CD4-positive, alpha-beta T cell treated with Interleukin-10 for 1 hour (primary cell): Measurements from ENCODE around the gene PLPP2.
"Not testable (repeated sequence)": the region's sequence is repeated elsewhere in the genome, so short reads cannot be mapped to it uniquely, and the experiment has no call there.

Experiments used
- DNase-seq: peaks from one replicate; pipeline ENCODE4 v3.0.0-alpha.2; 2020

The PLPP2 gene

DNA sequence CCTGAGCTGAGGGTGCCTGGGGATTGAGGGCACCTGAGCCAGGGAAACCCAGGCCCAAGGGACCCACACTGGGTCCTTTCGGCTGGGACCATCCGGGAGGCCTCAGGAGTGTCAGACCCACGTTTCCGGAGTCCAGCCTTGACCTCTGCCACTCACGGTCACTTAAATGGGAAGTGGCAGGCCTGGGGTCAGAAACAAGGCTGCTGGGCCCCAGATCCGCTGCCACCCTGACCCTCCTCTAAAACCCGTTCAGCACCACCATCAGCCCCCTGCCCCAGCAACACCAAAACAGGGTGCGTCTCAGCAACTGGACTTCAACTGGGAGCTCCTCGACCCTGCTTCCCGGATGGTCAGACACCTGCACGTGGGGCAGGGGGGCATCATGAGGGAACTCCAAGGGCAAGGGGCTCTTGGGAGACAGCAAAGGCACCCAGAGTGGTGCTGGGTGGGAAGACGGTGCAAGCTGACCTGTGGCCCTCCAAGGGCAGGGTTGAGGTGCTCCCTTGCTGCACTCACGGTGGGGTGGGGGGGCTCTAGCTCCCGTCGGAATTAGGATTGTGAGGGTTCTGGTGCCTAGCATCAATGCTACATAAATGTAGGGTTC, 1.2 kb upstream of the PLPP2 start:
- DNase-seq: no peak

DNA sequence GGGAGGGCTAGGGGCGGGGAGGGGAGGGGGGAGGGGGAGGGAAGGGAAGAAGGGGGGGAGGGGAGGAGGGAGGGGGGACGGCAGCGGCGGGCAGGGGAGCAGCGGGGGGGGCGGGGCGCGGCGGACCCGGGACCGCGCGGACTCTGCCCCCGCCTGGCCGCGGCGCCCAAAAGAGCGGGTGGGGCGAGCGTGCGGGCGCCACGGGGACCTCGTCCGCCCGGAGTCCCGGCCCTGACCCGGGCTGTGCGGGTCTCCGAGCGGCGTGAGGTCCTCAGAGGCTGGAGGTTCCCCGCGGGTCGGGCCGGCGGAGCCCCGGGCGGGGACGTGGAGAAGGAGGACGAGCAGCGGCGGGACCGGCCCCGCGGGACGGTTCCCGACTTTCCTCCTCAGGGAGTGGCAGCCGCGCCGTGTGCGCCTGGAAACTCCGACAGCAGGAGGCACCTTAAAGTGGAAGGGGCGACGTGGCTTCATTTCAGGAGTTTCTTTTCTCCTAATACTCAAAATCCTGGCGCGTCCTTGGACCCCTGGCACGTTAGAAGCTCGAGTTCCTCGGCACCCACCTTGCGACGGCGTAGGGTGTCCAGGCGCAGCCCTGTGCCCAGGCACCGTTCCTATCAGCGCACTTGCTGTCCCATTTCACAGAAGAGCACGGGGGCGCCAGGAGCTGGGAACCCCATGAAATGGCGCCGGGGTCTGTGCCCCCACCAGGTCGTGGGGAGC, 518 bp upstream of the PLPP2 start:
- no peak for DNase-seq

DNA sequence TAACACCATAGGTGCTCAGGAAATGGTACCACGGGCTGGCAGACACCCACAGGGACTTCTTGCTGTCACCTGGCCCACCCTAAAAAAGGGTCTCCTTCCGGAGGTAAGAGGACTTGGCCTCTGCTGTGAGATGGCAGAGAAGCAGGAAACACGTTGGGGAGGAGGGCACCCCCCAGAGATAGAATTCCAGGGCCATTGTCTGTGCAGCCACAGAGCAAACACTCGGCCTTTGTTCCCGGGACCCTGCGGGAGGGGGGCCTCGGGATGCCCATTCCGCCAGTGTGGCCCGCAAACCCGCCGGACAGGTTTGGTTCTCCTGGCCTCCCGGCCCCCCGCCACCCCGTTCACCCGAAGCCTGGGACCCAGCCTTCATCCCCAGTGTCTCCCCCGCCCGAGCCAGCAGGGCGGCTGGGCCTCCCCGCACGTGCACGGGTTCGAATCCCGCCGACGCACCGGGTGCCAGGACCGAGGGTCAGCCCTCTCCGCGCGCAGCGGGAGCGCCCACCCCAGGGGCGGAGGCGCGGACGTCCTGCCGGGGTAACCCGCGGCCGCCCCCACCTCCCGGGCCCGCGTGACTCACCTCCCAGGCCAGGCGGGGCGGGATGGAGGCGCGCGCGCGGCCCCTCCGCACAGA, 714 bp downstream of the PLPP2 start:
- DNase-seq: no peak

DNA sequence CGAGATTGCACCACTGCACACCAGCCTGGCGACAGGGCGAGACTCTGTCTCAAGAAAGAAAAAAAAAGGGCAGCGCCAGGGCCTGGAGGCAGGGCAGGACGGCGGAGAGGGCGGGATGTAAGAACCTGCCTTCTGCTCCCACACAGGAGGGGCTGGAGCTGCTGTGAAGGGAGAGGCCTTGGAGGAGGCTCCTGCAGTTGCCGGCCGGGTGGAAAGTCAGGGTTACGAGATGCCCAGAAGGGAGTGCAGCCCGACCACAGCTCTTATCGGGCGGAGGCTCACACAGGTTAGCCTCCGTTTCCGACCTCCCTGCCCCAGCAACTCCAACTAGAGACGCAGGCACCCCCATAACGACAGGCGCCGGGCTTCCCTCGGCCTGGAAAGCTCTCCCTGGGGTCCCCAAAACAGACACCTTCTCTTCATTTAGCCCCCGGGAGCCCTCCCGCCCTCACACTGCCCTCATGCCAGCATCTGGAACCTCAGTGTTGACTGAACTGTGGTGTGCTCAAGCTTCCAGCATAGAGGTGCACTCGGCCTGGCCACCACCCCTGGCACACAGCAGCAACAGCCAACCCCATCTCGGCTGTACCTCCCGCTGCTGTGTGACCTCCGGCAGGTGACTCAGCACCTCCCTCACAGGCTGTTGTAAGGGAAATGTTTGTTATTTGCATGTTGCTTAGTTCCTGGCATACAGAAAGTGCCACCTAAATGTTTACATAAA, 1.4 kb downstream of the PLPP2 start:
- DNase-seq: peak; percentile 19

DNA sequence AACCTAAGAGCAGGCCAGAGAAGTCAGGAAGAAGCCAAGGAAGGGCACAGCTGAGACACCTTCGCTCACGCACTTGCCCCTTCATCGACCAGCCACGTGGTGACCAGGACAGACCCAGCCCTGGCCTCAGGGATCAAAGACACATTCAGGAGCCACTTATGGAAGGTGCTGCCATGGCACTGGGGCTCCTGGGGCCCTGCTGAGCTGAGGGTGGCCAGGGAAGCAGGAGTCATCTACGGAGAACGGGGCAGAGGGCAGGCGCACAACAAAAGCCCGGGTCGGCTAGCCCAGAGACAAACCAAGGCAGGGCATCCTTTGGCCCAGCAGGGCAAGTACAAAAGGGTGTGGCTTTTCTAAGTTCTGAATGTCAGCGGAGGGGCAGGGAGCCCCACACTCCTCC, 2.3 kb downstream of the PLPP2 start:
- DNase-seq: no peak

DNA sequence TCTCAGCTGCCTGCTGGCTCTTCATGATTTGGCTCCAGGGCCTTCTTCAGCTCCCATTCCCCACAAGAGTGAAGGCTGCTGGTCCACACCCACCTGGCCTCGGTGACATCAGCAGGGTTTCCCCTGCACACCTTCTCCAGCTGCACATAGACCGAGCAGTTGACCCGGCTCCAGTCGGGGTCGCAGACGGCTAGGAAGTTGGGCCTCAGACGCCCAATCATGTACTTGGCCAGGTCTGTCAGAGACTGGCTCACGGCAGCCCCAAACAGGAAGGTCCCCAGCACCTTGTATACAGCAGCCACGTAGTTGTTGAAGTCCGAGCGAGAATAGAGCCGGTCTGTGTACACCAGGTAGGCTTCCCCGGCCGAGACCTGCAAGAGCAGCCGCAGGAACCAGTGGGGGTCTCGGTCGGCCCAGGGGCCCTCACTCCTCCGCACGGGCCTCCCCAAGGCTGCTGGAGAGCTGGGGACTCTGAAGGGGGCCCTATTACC, 3.8 kb downstream of the PLPP2 start:
- DNase-seq: no peak

DNA sequence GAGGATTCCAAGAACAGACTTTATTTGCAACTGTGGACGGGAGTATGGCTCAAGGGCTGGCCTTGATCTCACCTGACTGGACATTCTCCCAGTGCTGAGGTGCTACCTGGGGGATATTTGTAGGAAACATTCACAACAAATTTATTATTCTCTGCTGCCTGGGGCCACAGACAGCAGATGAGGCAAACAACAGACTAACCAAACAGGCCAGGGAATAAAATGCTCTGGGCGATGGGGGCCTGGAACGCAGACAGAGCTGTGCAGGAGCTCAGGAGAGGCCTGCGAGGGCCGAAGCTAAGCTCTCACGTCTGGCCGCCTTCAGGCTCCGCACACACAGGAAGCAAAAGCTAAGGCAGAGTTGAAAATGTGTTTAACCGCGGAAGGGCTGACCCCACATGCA, 7.8 kb downstream of the PLPP2 start:
- DNase-seq: no peak

DNA sequence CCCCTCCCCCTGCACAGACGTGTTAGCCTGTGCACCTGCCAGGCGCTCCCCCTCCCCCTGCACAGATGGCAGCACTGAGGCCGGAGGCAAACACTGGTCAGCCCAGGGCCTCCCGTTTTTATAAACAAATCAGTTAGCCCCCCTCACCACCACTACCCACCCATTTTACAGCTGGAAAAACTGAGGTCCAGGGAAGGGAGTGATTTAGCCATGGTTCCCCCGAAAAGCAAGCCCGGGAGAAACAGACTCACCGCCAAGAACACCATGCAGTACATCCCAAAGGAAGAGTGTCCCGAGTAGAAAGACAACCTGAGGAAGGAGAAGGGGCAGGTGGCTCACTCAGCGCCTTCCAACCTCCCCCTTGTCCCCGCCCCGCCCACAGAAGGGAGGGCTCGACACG, 8.7 kb downstream of the PLPP2 start:
- DNase-seq: no peak

DNA sequence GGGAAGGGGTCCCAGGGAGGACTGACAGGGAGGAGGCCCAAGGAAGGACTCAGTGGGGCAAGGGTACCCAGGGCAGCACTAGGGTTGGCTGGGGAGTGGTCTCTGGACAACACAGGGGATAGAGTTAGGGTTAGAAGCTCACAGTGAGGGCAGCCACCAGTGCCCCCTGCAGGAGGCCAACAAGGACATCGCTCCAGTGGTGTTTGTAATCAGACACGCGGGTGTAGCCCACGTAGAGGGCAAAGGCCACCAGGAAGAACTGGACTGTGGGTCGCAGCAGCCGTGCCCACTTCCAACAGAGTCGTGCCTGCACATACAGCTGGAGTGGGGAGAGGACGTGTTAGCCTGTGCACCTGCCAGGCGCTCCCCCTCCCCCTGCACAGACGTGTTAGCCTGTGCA, 9.2 kb downstream of the PLPP2 start:
- DNase-seq: no peak

DNA sequence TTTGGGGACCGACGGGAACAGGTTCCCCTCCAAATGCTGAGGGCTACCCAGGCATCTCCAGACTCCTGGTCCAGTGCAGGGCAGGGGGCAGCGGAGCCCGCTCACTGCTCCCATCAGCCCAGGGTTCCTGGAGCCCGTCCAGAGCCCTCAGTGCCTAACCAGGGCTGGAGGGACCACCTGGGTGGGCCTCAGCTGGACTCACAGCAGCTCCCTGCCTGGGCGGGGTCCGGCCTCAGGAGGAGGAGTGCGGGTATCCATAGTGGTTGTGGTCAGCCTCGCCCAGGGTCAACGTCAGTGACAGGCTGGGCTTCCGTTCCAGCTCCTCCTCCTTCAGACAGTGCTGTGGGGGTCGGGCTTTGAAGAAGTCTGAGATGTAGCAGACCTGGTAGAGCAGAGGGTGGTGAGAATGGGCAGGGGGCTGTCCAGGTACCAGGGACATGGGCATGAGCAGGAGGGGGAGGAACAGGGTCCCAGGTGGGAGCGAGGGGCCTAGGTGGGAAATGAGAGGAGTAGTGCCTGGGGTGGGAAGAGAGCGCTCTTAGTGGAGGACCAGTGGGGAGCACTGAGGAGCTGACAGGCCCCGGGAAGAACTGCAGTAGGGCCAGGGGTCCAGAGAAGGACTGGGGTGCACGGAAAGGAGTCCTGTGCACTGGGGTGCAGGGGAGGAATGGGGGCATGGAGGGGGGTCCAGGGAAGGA, 9.9 kb downstream of the PLPP2 start:
- DNase-seq: no peak

DNA sequence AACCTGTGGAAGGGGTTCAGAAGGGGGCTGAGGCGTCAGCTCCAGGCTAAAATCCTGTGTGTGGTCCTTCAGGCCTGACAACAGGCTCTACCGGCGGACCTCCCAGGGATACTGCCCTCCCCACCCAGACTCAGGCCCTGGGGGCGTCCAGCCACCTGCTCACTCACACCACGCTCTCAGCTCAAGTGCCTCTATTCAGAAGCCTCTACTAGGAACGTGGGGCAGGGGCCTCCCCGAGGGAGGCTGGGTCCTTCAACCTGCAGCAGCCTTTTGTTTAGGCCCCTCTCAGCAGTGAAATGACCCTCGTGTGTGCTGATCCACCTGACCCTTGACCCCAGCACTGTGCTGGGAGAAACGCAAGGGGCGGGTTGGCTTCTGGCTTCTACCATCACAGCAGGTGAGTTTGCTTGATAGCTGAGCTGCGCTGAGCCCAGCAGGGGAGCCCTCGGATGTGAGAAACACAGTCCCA, 10.6 kb downstream of the PLPP2 start:
- no peak for DNase-seq

DNA sequence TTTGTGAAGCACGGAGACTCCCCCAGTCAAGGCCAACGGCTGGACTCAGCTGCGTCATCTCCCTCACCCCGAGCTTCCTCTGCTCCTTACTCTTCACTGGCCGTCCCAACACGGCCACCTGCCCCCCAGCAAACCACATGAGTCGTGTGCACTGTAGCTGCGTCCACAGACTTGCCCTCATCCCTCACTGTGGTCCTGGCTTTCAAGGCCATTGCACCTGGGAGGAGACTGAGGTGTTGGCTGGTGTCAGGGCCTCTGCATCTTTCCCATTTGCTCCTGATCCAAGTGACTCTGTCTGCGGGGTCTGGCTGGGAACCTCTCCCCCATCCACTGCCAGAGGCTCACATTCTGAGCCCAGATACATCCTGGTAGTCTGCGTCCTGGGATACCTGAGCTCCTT, 11.5 kb downstream of the PLPP2 start:
- no peak for DNase-seq

DNA sequence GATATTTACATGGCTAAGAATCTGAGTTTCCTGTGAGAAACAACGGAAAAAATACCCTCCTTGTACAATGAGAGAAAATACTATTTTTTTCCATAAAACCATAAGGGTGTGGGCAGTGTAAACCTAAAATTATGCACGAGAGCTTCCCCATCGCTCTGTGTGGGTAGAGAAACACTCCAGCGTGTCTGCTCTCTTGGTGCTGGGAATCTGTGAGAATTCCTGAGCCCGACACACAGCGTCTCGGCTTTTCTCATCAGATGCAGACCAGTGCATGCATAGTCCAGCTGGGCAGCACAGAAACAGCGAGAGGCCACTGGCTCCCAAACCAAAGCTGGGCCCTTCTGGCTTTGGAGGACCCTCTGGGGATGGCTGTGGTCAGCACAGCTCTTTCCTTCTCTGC, 12.0 kb downstream of the PLPP2 start:
- DNase-seq: no peak

DNA sequence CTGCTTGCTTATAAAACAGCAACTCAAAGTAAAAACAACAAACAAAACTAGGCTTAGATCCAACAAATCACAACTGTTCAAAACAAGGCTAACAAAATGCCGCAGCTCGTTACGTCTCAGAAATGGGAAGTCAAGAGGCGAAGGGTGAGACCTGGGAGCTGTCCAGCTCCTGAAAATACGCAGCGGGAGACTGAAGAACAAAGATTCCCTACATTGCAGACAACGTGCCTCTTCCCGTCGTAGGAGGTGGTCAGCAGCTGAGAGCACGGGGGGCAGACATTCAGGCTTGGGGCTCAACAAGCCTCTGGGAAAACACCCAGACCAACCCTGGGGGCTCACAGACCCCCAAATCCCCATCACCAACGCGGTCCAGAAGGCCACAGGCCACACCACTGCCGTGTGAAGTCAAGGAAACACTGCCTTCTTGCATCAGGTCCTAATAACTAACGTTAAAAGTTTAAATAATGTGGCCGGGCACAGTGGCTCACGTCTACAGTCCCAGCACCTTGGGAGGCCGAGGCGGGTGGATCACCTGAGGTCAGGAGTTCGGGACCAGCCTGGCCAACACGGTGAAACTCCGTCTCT, 13.5 kb downstream of the PLPP2 start:
- no peak for DNase-seq

DNA sequence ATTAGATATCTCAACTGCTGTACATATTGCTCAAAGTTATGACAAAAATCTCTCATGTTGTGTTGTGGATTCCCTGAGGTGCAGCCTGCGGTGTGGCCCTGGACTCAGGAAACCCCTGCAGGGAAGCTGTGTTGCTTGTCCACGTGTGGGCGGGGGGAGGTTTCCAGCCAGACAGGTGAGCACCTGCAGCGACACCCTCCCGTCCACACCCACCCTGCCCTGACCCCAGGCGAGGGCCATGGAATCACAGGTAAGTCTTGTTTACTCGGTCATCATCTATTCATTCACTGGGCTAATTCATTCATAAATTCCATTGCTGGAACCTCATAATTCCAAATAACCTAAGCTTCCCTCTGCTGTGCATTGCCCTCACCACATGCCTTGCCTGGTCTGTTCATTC, 14.1 kb downstream of the PLPP2 start:
- no peak for DNase-seq

DNA sequence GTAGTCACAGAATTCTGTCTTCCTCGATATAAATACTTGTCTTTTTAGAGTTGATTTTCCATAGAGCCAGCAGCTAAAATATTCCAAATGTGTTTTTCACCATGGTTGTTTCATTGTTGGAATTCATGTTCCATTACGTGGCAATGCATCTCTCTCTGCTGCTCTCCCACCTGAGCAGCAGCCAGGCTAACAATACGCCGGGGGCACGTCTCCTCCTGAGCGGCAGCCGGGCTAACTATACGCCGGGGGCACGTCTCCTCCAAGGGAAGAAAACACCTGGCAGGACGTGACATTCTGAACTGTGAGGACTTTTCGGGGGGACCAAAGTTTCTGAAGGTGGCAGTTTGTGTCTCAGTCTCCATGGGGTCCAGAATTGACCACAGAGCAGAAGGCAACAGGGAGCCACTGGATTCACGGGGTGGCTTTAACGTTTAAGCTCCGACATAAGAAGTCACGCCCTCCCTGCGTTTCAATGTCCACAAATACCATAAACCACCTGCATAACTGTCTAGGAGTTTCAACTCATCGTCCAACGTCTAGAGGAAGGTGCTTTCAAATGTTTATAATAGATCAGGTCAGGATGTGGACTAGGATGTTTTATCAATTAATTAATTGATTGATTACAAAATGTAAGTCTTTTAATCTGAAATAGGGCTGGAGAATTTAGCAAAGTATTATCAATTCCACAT, 15.1 kb downstream of the PLPP2 start:
- no peak for DNase-seq

DNA sequence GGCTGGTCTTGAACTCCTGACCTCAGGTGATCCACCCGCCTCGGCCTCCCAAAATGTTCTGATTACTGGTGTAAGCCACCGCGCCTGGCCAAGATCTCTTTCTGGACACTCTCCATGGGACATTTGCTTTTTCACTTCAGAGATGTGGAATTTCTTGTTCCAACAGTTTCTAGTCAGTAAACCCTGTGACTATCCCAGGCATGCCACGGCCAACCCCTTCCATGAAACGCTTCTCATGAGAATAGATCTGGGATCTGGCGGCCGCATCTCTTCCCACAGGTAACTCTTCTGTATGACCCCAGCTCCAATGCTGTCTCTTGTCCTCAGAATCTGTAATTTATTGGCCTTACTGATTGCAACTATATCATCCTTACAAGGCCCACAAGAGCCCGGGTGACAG, 16.2 kb downstream of the PLPP2 start:
- no peak for DNase-seq

DNA sequence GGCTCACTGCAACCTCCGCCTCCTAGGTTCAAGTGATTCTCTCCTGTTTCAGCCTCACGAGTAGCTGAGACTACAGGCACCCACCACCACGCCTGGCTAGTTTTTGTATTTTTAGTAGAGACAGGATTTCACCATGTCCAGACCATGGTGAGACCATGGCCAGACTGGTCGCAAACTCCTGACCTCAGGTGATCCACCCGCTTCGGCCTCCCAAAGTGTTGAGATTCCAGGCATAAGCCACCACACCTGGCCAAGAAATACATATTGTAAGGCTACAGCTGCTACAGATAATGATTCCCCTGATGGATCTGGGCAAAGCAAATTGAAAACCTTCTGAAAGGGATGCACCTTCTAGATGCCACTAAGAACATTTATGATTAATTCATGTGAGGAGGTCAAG, 17.8 kb downstream of the PLPP2 start:
- no peak for DNase-seq

DNA sequence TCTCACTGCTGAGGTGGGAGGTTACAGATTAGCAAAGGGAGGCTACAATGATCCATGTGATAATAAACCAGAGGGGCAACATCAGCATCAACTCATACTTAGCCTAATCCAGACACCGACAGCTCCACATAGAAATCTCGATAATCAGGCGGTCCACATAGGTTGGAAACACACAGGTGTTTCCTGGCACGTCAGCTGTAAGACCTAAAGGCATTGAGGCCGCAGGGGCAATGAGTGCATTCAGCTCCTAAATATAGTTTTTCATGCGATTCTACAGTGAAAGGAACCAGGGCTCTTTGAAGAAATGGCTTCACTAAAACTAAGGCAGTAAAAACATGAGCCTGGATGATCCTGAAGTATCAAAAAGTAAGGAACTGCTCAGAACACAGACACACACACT, 19.3 kb downstream of the PLPP2 start:
- DNase-seq: no peak

DNA sequence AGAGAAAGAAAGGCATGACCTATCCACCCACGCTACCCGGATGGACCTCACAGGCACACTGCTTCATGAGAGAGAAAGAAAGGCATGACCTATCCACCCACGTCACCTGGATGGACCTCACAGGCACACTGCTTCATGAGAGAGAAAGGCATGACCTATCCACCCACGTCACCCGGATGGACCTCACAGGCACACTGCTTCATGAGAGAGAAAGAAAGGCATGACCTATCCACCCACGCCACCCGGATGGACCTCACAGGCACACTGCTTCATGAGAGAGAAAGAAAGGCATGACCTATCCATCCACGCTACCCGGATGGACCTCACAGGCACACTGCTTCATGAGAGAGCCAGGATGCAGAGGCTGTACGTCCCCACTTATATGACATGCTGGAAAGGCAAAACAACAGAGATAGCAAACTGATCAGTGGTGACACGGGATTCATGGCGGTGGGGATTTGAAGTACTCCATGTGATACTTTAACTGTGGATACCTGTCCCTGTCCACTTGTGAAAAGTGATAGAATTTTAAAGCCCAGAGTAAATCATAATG, 20.4 kb downstream of the PLPP2 start:
- not testable (repeated sequence) for DNase-seq

DNA sequence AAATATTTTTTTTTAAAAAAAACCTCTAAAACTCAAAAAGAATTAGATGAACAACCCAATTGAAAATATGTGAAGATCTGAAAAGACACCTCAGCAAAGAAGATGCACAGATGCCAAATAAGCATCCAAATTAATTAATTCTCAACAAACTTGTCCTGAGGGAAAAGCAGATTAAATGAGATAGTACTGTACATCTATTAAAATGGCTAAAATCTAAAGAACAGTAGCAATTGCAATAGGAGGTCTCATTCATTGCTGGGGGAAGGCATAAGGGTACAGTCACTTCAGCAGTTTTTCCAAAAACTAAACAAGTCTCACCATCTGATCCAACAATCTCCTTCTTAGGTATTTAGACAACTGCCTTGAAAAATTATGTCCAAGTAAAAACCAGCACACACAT, 22.0 kb downstream of the PLPP2 start:
- DNase-seq: no peak

DNA sequence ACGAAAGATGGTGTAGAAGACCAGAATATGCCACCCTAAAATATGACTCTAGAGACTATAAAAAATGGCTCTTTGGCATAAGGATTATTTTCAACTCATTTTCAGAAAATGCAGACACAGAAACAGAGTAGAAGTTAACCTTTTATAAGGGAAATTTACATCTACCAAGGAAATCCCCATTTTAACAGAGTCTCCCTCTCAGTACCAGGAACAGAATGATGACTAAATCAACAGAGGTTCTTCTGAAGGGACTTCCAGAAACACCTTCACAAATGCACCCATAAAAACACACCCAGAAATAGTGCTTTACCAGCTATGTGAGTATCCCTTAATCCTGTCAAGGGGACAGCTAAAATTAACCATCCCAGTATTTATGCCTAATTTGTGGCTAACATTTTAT, 29.1 kb downstream of the PLPP2 start:
- DNase-seq: no peak
